ENCODE measurements around the gene ZNF750. TPM values are rescaled to one million over a fixed set of nuclear protein-coding genes. Genes with fewer than 3 reads are reported as not detected.
A peak's percentile ranks its signal among the peaks of the same experiment; 100 is the strongest.

Gene ZNF750
- total and polyA plus RNA-seq, 10 donors: 0.05 to 0.16 (median 0.13) TPM; not detected in 5

- 70 to 80% (median 75%) methylated on average over 17 to 18 of the region's 18 CpGs for whole genome bisulfite sequencing, 5 donors
- Histone ChIP-seq H3K36me3 (peaks cover 0 to 51% (median 0%) of the 10 kb centered on the region in 6 donors), H3K4me3 (no peak overlapping the region), H3K4me1 (peaks cover 4 to 21% (median 14%) of the 10 kb centered on the region in 6 donors), H3K27me3 (replicated peaks in 1 of 7) (no peaks in the 10 kb centered on the region), H3K27ac (peak overlapping the region in 6 of 8 donors; percentile 38 to 71 (median 65)), H3K9me3 (no peaks in the 10 kb centered on the region)
- TF ChIP-seq POLR2AphosphoS5 (IDR thresholded peaks at IDR 0.05) (peak in 2 of 3 donors; percentile 54 to 59), POLR2A (IDR thresholded peaks at IDR 0.05) (no peak), CTCF (IDR thresholded peaks at IDR 0.05 in 8 of 11, conservative IDR thresholded peaks at IDR 0.05 in 3 of 11) (no peak)
- intact Hi-C loops (cut with DNase I; ENCODE audit: low total_unique reads): no loop called here
- DNase-seq: no peak
Observed at GRCh38 chr17:82794781-82795482, 44.9 kb downstream of the ZNF750 start.

- Histone ChIP-seq H3K4me1 (peaks cover 4 to 21% (median 14%) of the 10 kb centered on the region in 6 donors), H3K36me3 (peaks cover 0 to 43% (median 0%) of the 10 kb centered on the region in 6 donors), H3K9me3 (no peaks in the 10 kb centered on the region), H3K27me3 (replicated peaks in 1 of 7) (no peaks in the 10 kb centered on the region), H3K4me3 (no peak overlapping the region), H3K27ac (peak overlapping the region in 2 of 8 donors; percentile 67 to 68)
- 91 to 94% (median 93%) methylated on average over 11 to 15 of the region's 15 CpGs for WGBS, 5 donors
- TF ChIP-seq POLR2A (IDR thresholded peaks at IDR 0.05) (no peak), POLR2AphosphoS5 (IDR thresholded peaks at IDR 0.05) (no peak), CTCF (IDR thresholded peaks at IDR 0.05 in 8 of 11, conservative IDR thresholded peaks at IDR 0.05 in 3 of 11) (no peak)
- DNase-seq: no peak
- intact Hi-C loops (cut with DNase I; ENCODE audit: low total_unique reads): no loop called here
Observed at GRCh38 chr17:82793974-82794630, 45.7 kb downstream of the ZNF750 start.

GRCh38 chr17:82791532-82791931, 48.3 kb downstream of the ZNF750 start:
- Histone ChIP-seq H3K36me3 (peaks cover 0 to 30% (median 0%) of the 10 kb centered on the region in 6 donors), H3K4me3 (no peak overlapping the region), H3K27me3 (replicated peaks in 1 of 7) (no peaks in the 10 kb centered on the region), H3K4me1 (peaks cover 4 to 23% (median 14%) of the 10 kb centered on the region in 6 donors), H3K9me3 (no peaks in the 10 kb centered on the region), H3K27ac (no peak overlapping the region)
- 74 to 90% (median 89%) methylated on average over 12 of the region's 12 CpGs for WGBS, 5 donors
- no peak for TF ChIP-seq POLR2A (IDR thresholded peaks at IDR 0.05)
- TF ChIP-seq CTCF (IDR thresholded peaks at IDR 0.05 in 8 of 11, conservative IDR thresholded peaks at IDR 0.05 in 3 of 11): no peak
- no peak for TF ChIP-seq POLR2AphosphoS5 (IDR thresholded peaks at IDR 0.05)
- intact Hi-C loops (cut with DNase I; ENCODE audit: low total_unique reads): no loop called here
- no peak for DNase-seq

GRCh38 chr17:82790391-82790790, 49.4 kb downstream of the ZNF750 start:
- H3K4me3 ChIP-seq: no peak overlapping the region
- H3K27me3 ChIP-seq (replicated peaks in 1 of 7): no peaks in the 10 kb centered on the region
- no peak for DNase-seq
- H3K4me1 ChIP-seq: peaks cover 4 to 16% (median 8%) of the 10 kb centered on the region in 6 donors
- peaks cover 0 to 25% (median 0%) of the 10 kb centered on the region in 6 donors for H3K36me3 ChIP-seq
- WGBS, 5 donors: 85 to 97% (median 93%) methylated on average over 10 to 13 of the region's 13 CpGs
- no peak for TF ChIP-seq POLR2AphosphoS5 (IDR thresholded peaks at IDR 0.05)
- TF ChIP-seq CTCF (IDR thresholded peaks at IDR 0.05 in 8 of 11, conservative IDR thresholded peaks at IDR 0.05 in 3 of 11): no peak
- no peak for TF ChIP-seq POLR2A (IDR thresholded peaks at IDR 0.05)
- intact Hi-C loops (cut with DNase I; ENCODE audit: low total_unique reads): no loop called here
- H3K27ac ChIP-seq: no peak overlapping the region
- H3K9me3 ChIP-seq: no peaks in the 10 kb centered on the region

Data from spleen (tissue), 11 donors.